HuH-7 (cell line): ENCODE measurements around the gene B3GALT4.

Experiments
- DNase-seq: peaks from one replicate; pipeline ENCODE4 v3.0.0; 2011; ENCODE audit warnings: low spot score

The B3GALT4 gene

GRCh38 chr6:33315793-33316602 is 39.1 kb downstream of the B3GALT4 start:
- no peak for DNase-seq

GRCh38 chr6:33316603-33317418 is 39.9 kb downstream of the B3GALT4 start:
- DNase-seq: no peak

DNA sequence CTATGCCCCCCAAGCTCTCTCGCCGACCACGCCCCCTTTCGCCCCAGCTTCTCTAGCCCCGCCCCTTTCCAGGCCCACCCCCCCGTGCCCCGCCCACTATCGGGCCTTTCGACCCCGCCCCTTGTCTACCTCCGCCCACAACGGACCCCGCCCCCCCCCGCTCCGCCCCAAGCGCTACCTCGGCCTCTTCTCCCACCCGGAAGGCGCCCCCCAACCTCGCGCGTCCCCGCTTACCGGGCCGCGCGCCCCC is 40.4 kb downstream of the B3GALT4 start:
- peak; percentile 55 for DNase-seq

- DNase-seq: peak; percentile 88
These were observed 40.9 kb downstream of the B3GALT4 start, which contains the start of gene ZBTB22 for GRCh38 chr6:33317669-33318425. Gene ZBTB22, minus strand, starts transcription at chr6:33317744. Its CDS starts 828 bp downstream, at chr6:33316916.

DNA sequence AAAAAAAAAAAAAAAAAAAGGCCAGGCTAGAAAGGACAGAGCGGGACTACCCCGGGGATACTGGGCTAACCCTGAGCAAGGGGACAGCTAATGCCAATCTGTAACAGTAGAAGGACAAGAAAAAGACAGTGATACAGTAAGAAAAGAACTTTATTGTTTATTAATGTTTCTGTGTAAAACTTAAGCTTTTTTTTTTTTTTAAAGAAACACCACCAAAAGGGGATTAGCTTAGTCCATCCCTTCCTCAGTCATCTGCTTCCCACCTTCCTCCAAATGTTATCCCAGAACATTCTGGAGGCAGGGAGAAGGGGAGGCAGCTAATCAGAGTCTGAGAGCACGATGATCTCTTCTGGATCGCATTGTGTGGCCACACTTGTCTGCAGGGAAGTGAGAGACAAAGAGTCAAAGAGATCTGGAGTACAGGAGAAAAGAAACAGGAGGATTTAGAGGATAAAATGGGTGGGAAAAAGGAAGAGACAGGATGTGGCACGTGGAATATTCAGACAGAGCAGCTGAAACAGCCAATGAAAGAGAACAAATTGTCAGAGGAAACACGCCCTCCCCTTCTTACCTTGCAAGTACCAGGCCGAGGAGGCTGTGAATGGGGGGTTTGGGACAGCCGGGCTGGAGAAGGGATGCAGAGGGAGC is 41.6 kb downstream of the B3GALT4 start:
- no peak for DNase-seq

- no peak for DNase-seq
These were observed 43.0 kb downstream of the B3GALT4 start for GRCh38 chr6:33319939-33320314.

- DNase-seq: no peak
These were observed 43.6 kb downstream of the B3GALT4 start for GRCh38 chr6:33320315-33321181.

DNA sequence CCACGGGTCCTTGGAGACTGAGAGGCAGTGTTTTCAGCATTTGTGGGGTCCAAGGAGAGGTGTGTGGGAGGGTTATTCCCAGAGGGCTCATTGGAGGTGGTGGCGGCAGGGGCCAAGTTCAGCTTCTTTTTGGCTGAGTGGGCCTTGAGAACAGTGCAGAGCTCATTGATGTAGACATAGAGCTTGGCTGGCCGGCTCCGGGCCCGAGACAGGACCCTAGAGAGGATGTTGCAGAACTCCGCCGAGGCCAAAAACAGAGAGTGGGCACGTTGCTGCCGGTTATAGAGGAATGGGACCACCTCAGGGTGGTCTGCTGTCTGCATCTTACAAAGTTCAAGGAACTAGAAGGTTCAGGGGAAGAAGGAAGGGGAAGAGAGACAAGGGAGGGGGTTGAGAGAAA is 44.3 kb downstream of the B3GALT4 start:
- no peak for DNase-seq

- no peak for DNase-seq
These were observed 46.7 kb downstream of the B3GALT4 start for GRCh38 chr6:33323623-33323948.

- no peak for DNase-seq
These were observed 47.2 kb downstream of the B3GALT4 start for GRCh38 chr6:33324125-33324524.
